ENCODE data around the gene IFIT1.
"Not testable (repeated sequence)": the region's sequence is repeated elsewhere in the genome, so short reads cannot be mapped to it uniquely, and the experiment has no call there.

The IFIT1 gene

GRCh38 chr10:89403043-89403442 lies 10.6 kb downstream of the IFIT1 start:
- DNase-seq: no peak

DNA sequence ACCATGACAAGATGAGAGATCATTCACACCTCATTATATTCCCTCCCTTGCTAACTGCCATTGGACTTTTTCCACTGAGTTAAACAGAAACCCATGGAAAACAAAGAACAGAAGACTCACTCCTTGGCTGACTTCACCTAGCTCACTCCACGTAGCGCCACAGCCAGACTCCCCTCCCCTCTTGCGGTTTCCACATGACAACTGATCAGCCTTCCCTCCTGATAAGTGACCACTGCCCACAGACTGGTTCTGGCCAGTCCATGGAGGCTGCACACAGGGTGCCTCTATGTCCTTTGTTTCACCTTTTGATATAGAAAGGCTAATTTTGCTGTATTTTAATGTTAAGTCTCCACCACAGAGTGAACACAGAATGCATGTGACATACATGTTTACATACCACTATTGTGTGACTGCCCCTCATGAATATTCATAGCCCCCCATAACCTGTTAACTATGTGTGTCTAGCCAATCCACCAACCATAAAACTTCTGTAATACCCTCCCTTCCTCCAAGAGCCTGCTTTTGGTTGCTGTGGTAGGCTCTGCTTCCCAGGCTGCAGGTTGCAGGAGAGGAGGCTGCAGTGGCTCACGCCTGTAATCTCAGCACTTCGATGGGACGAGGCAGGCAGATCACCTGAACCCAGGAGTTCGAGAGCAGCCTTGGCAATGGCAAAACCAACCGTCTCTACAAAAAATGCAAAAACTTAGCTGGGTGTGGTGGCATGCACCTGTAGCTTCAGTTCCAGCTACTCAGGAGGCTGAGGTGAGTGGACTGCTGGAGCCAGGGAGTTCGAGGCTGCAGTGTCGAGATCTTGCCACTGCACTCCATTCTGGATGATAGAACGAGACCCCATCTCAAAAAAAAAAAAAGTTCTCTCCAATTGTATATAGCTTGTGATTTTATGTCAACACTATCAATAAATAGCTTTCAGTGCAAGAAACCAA lies 12.0 kb downstream of the IFIT1 start:
- DNase-seq: no peak

DNA sequence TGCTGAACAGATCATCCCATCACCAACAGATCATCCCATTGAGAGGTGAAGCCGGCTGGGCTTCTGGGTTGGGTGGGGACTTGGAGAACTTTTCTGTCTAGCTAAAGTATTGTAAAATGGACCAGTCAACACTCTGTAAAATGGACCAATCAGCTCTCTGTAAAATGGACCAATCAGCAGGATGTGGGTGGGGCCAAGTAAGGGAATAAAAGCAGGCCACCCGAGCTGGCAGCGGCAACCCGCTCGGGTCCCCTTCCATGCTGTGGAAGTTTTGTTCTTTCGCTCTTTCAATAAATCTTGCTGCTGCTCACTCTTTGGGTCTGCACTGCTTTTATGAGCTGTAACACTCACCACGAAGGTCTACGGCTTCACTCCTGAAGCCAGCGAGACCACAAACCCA lies 13.8 kb downstream of the IFIT1 start:
- not testable (repeated sequence) for DNase-seq

DNA sequence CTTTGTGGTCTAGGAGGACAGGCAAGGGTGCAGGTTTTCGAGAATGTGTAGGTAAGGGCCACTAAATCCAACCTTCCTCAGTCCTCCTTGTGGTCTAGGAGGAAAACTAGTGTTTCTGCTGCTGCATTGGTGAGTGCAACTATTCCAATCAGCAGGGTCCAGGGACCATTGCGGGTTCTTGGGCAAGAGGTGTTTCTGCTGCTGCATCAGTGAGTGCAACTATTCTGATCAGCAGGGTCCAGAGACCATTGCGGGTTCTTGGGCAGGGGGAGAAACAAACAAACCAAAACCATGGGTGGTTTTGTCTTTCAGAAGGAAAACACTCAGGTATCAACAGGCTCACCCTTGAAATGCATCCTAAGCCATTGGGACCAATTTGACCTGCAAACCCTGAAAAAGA lies 15.4 kb downstream of the IFIT1 start:
- DNase-seq: not testable (repeated sequence)

DNA sequence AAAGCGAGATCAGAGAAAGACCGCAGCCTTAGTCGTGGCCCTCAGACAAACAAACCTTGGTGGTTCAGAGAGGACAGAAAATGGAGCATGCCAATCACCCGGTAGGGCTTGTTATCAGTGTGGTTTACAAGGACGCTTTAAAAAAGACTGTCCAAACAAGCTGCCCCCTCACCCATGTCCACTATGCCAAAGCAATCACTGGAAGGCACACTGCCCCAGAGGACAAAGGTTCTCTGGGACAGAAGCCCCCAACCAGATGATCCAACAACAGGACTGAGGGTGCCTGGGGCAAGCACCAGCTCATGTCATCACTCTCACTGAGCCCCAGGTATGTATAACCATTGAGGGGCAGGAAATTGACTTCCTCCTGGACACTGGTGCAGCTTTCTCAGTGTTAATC lies 16.9 kb downstream of the IFIT1 start:
- not testable (repeated sequence) for DNase-seq

DNA sequence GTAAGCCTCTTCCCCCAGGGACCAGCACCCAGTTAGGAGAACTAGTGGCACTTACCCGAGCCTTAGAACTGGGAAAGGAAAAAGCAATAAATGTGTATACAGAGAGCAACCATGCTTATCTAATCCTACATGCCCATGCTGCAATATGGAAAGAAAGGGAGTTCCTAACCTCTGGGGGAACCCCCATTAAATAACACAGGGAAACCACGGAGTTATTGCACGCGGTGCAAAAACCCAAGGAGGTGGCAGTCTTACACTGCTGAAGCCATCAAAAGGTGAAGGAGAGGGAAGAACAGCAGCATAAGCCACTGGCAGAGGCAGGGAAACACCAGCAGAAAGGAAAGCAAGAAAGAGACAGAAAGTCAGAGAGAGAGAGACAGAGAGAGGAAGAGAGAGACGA lies 18.1 kb downstream of the IFIT1 start:
- not testable (repeated sequence) for DNase-seq

DNA sequence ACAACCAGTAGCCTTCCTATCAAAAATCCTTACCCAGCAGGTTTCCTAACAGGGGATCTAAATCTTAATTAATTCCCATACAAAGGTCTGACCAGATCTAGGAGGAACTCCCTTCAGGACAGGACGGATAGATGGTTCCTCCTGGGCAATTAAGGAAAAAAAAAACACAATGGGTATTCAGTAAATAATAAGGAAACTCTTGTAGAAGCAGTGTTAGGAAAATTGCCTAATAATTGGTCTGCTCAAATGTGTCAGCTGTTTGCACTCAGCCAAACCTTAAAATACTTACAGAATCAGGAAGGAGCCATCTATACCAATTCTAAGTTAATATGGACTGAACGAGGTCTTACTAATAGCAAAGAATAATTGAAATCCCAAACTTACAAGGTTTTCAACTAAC lies 18.7 kb downstream of the IFIT1 start:
- not testable (repeated sequence) for DNase-seq

DNA sequence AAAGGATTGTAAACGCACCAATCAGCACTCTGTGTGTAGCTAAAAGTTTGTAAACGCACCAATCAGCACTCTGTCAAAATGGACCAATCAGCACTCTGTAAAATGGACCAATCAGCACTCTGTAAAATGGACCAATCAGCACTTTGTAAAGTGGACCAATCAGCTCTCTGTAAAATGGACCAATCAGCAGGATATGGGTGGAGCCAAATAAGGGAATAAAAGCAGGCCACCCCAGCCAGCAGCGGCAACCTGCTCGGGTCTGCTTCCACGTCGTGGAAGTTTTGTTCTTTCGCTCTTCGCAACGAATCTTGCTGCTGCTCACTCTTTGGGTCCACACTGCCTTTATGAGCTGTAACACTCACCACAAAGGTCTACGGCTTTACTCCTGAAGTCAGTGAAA lies 19.9 kb downstream of the IFIT1 start:
- DNase-seq: not testable (repeated sequence)

DNA sequence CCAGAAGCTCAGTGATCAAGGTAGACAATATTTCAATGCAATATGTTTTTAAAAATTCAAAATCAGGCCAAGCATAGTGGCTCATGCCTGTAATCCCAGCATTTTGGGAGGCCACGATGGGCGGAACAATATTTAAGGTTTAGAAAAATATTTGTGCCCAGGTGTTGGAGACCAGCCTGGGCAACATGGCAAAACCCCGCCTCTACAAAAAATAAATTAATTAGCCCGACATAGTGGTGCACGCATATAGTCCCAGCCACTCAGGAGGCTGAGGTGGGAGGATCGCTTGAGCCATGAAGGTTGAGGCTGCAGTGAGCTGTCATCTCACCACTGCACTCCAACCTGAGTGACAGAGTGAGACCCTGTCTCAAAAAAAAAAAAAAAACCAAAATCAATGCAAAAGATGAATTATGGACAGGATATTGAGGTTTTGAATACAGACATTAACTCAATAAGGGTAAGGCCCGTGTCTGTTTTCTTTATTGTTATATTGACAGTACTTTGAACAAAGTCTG lies 21.0 kb downstream of the IFIT1 start:
- DNase-seq: no peak

- peak; percentile 73 for DNase-seq
These were observed 21.9 kb downstream of the IFIT1 start, which contains the start of gene IFIT5 for GRCh38 chr10:89414146-89414878. IFIT5 (plus strand) TSS chr10:89414568; CDS start chr10:89414799, 231 bp downstream.

DNA sequence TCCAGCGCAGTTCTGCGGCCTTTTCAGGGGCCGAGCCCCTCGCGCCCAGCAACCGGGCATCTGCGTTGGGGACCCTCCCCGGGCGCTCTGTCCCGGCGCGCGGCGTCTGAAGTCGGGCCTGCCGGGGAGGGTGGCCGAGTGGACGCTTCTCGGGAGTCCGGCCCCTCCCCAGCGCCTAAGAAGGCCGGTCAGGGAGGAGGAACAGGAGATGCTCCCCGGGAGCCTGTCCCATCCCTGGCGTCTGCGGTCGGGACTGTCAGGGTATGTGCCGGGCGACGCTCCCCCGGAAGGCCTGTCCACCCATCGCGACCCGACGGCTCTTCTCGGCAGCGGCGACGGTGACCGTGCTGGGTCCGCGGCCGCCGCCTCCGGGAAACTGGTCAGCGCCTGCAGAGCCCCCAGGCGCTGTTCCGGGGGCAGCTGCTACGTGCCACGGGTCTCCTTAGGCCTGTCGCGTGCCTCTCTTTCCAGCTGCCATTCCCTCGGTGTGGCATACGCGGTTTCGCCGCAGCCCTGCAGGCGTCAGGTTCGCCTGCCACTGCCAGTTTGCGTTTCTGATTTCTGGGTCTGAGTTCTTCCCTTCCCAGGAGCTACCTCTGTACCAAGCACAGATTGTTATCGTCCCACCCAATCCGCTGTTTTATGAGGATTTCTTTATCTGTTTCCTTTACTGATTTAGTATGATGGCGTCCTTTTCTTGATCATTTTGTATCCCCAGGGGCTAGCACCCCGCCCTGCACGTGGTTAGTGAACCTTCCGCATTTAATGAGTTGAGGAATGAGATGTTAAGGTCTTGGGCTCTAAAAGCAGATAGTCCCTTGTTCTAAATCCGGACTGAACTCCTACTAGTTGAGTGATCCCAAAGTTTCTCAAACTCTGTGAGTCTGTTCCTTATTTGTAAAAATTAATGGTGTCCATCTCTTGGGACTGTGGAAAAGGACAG lies 22.7 kb downstream of the IFIT1 start:
- no peak for DNase-seq

- no peak for DNase-seq
These were observed 24.0 kb downstream of the IFIT1 start for GRCh38 chr10:89416465-89416864.

DNA sequence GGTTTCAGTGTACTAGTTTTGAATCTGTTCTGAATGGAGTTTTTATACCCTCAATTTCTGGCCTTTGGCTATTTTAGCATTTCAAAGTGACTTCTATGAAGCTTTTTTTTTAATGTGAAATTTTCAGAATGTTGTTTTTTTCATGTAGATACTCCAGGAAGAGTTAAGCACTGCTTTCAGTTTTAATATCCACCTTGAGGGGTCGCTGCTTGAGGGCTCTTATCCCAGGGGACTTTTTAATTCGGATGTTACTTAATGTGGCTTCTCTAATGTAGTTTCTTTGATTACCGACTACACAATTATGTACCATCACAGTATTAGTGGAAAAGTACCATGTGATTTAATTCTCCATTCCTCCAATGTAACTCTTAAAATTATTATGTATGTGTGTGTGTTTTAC lies 27.1 kb downstream of the IFIT1 start:
- no peak for DNase-seq

DNA sequence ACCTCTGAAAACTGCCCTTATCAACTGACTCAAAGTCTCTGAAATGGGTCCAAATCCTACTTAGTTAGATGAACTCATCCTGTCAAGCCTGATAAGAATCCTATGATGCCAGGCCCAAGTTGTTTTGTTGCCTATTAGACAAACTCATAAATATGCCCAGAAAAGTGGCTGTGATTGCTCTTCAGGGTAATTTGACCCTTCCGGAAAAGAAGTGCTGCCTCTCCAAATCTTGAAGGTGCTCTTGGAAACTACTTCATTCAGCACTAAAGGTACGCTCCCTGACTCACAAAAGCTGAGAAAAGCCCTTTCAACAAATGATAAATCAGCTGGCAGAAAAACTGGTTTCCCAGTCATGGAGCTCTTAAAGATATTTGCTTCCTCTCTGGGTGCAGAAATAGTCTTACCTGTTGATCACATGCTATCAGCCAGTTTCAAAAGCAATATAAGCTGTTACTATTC lies 28.6 kb downstream of the IFIT1 start:
- DNase-seq: no peak

DNA sequence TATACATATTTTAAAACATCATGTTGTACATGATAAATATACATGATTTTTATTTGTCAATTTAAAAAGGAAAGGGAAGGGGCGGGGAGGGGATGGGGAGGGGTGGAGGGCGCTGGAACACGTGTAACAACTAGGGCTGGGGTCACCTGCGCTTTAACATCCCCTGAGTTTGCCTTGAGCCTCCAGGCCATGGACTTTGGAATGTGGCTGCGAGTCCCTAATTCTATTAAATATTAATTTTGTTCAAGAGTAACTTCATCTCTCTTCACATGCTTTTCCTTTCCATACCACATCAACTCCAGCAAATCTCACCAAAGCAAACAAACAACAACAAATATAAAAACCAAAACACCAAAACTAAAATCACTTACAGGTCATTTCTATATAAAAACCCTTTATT lies 32.6 kb downstream of the IFIT1 start:
- DNase-seq: no peak

DNA sequence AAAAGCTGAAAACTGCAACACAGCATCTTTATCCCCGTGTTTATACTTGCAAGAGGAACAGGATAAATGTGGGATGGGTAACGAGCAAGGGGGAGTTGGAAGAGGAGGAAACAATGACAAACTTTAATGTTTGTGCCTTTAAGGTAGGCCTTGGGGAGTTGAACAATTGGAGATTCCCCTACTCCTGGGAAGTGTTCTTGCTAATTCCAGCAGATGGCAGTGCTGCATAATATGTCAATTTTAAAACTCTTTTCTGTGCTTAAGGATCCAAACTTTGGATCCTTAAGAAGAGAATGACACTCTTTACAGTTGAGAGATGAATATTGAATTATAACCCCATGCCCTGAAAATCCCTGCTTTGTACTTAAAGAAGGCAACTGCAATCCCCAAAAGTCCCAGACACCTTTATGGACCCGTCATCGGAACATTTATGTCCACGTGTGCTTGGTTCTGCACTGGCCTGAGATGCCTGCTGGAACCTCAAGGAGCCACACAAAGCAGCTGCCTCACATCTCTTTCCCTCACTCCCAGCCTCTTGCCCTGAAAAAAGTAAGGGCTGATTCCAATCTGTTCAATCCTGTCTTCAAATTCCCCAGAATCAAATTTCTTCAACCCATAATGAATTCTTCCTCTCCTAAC lies 33.9 kb downstream of the IFIT1 start:
- DNase-seq: no peak

DNA sequence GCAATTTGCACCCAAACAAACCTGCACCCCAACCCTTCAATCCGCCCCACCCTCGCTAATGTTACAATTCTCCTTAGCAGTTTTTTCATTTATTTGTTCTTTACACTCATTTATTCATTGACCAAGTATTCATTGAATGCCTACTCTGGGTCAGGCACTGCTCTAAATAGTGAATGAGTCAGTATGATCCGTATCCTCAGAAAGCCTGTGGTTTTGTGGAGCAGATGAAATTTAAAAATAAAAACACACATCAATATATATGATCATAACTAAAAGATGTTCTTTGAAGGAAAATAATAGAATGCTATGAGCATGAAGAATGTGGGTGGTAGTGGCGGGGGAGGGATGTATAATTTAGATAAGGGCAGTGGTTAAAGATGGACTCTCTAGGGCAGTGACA lies 35.2 kb downstream of the IFIT1 start:
- peak; percentile 59 for DNase-seq

DNA sequence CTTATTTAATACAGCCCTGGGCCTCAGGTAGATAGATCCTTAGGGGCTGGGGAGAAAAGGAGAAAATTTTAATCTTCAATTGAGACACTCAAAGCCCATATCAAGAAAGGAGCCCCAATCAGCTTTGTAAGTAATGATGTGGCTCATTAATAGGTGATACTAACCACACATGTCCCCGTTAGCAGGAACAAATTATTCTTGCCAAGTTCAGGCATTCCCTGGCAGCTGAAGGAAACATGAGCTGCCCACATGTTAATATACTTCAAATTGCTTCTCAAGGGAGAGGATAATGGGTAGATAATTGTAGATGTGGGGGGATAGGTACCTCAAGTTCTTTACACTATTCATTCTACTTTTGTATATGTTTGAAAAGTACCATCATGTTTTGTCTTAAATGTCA lies 36.5 kb downstream of the IFIT1 start:
- DNase-seq: no peak

DNA sequence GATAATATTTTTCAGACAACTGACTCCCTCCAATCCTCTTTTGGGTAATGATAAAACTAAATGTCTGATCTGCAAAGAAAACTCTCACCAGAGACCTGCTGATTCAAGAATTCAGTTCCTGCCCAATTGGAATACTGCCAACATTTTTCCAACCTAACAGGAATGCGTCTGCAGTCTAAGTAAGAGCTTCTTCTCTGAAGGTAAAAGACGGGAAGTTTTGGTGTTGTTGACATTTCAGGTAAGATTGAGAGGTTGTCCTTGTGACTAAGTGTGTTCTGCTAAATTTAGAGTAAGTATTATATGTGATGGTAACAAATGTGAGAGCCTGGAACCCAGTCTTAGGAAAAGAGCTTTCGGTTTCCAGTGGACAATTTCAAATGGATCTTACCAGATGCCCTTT lies 39.6 kb downstream of the IFIT1 start:
- no peak for DNase-seq

DNA sequence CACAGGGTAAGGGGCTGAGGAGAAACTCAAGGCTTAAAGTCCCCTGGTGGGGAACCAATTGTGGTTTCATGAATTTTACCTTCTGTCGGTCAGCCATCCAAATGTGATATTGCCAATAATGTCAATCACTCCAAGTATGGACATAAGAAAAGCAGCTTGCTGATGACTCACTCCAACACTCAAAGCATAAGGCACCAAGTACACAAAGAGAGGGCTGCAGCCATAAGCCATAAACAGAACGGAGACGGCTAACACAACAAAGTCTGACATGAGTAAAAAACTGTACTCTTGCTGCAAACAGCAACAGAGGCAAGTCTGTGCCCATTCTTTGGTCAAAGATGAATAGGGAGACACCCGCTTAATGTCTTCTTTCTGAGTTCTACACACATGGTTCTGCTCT lies 46.1 kb downstream of the IFIT1 start:
- DNase-seq: no peak

GRCh38 chr10:89440226-89441009 lies 48.0 kb downstream of the IFIT1 start:
- no peak for DNase-seq

Measured in amniotic stem cell (primary cell).